CD14-positive monocyte (primary cell): ENCODE data around the gene SLC45A3. TPM values are rescaled to one million over a fixed set of nuclear protein-coding genes. Genes with fewer than 3 reads are reported as not detected.

Experiments
- DNase-seq, 3 donors: peaks; one replicate each; pipeline ENCODE4 v3.0.0-alpha.2; 2011 to 2022
- H2AFZ ChIP-seq: 2 replicates; pipeline ENCODE4 v1.6.0; 2012; ENCODE audit warnings: mild to moderate bottlenecking, low read depth, low read length, inconsistent platforms; ENCODE audit not compliant: insufficient read depth, poor library complexity, severe bottlenecking
- H3K27ac ChIP-seq, 2 donors: 1 replicate in 1 of 2; 2 replicates in 1 of 2; pipeline ENCODE4 v1.5.1; 2012 to 2013; ENCODE audit warnings: low read length in 2 of 2, control low read depth in 1 of 2, inconsistent platforms in 1 of 2, low read depth in 1 of 2, mild to moderate bottlenecking in 1 of 2
- H3K27me3 ChIP-seq, 2 donors: one replicate each; pipeline versions ENCODE4 v1.6.0 to v1.6.1; 2011 to 2013; ENCODE audit warnings: low read length in 2 of 2; ENCODE audit not compliant: control insufficient read depth in 2 of 2, insufficient read depth in 2 of 2
- H3K36me3 ChIP-seq, 2 donors: replicated peaks in 1 of 2; 1 replicate in 1 of 2; 2 replicates in 1 of 2; pipeline versions ENCODE4 v1.5.1 to v1.6.1; 2012 to 2013; ENCODE audit warnings: low read length in 2 of 2, control low read depth in 1 of 2, inconsistent platforms in 1 of 2, mild to moderate bottlenecking in 1 of 2; ENCODE audit not compliant: insufficient read depth in 2 of 2, control insufficient read depth in 1 of 2
- H3K4me1 ChIP-seq, 2 donors: 1 replicate in 1 of 2; 2 replicates in 1 of 2; pipeline versions ENCODE4 v1.5.1 to v1.6.1; 2012 to 2013; ENCODE audit warnings: low read length in 2 of 2, control low read depth in 1 of 2, inconsistent platforms in 1 of 2, mild to moderate bottlenecking in 1 of 2, moderate library complexity in 1 of 2; ENCODE audit not compliant: insufficient read depth in 2 of 2, control insufficient read depth in 1 of 2
- H3K4me2 ChIP-seq: replicated peaks from 2 replicates; pipeline ENCODE3; 2012; ENCODE audit warnings: low read length, moderate library complexity, mild to moderate bottlenecking; ENCODE audit not compliant: poor library complexity, severe bottlenecking; ENCODE audit errors: extremely low read depth
- H3K4me3 ChIP-seq, 3 experiments: fragments of 200-600 bp in 1 of 3; sonication (generic) in 1 of 3; replicated peaks in 1 of 3; 1 replicate in 2 of 3; 2 replicates in 1 of 3; pipeline ENCODE4 v1.5.1; 2011 to 2013; ENCODE audit warnings: low read length in 3 of 3, mild to moderate bottlenecking in 3 of 3, control low read depth in 2 of 3, low read depth in 2 of 3, inconsistent platforms in 1 of 3, moderate library complexity in 1 of 3
- H3K79me2 ChIP-seq: 2 replicates; pipeline ENCODE4 v1.6.0; 2012; ENCODE audit warnings: mild to moderate bottlenecking, control low read depth, inconsistent platforms, low read length, moderate library complexity; ENCODE audit not compliant: insufficient read depth
- H3K9ac ChIP-seq: 2 replicates; pipeline ENCODE4 v1.6.0; 2017; ENCODE audit warnings: low read length, mild to moderate bottlenecking; ENCODE audit not compliant: insufficient read depth, poor library complexity, severe bottlenecking
- H3K9me3 ChIP-seq, 2 donors: replicated peaks in 1 of 2; 1 replicate in 1 of 2; 2 replicates in 1 of 2; pipeline versions ENCODE4 v1.5.1 to v1.6.1; 2012 to 2013; ENCODE audit warnings: low read length in 2 of 2, control low read depth in 1 of 2; ENCODE audit not compliant: control insufficient read depth in 1 of 2, insufficient read depth in 1 of 2
- H4K20me1 ChIP-seq: 2 replicates; pipeline ENCODE4 v1.6.0; 2012; ENCODE audit warnings: mild to moderate bottlenecking, low read length, control low read depth, moderate library complexity; ENCODE audit not compliant: insufficient read depth
- H3K27ac Mint-ChIP-seq, 7 donors: one replicate each; pipeline ENCODE4 v1.8.0; 2020; ENCODE audit warnings: mild to moderate bottlenecking in 7 of 7, mixed read lengths in 7 of 7, moderate library complexity in 6 of 7, inconsistent platforms in 2 of 7
- H3K27me3 Mint-ChIP-seq, 3 donors: one replicate each; pipeline ENCODE4 v1.8.0; 2021 to 2022; ENCODE audit warnings: low read depth in 3 of 3, mild to moderate bottlenecking in 3 of 3, mixed read lengths in 3 of 3, moderate library complexity in 3 of 3, inconsistent platforms in 1 of 3
- H3K36me3 Mint-ChIP-seq, 2 donors: one replicate each; pipeline ENCODE4 v1.8.0; 2020; ENCODE audit warnings: mixed read lengths in 2 of 2, inconsistent platforms in 1 of 2, mild to moderate bottlenecking in 1 of 2
- H3K4me1 Mint-ChIP-seq: one replicate; pipeline ENCODE4 v1.8.0; 2020; ENCODE audit warnings: mild to moderate bottlenecking, mixed read lengths
- H3K4me3 Mint-ChIP-seq, 2 donors: one replicate each; pipeline ENCODE4 v1.8.0; 2020; ENCODE audit warnings: mild to moderate bottlenecking in 2 of 2, mixed read lengths in 2 of 2, moderate library complexity in 1 of 2
- H3K9me3 Mint-ChIP-seq, 7 donors: one replicate each; pipeline ENCODE4 v1.8.0; 2020 to 2022; ENCODE audit warnings: mixed read lengths in 7 of 7, mild to moderate bottlenecking in 6 of 7, moderate library complexity in 6 of 7, inconsistent platforms in 2 of 7
- WGBS: methylation state at CpG from one replicate; pipeline ENCODE4 v1.1.5; 2013; ENCODE audit warnings: missing lambda C conversion rate; ENCODE audit not compliant: insufficient coverage; 5-methylcytosine and 5-hydroxymethylcytosine counted together
- intact Hi-C, 2 donors: fragments of 100-400 bp; cut with micrococcal nuclease; formaldehyde crosslinking; loops; one replicate each; pipeline versions ENCODE4 v1.15.0 to v1.15.1; 2023
- polyA plus RNA-seq, 3 donors: library from polyadenylated mRNA; depleted of rRNA in 1 of 3; unstranded in 2 of 3; stranded (reverse) in 1 of 3; fragments of 300-500 nt in 2 of 3; fragments of >200 nt in 1 of 3; fragmentation: Illumina TruSeq in 2 of 3; gene quantifications; 1 replicate in 2 of 3; 2 replicates in 1 of 3; pipeline ENCODE4 v1.2.3, GENCODE V29; 2012 to 2021
- TF ChIP-seq, protein P1 (sequence below): fragments of 200-600 bp; IDR thresholded peaks from one replicate; pipeline ENCODE4 v1.8.0; 2022; ENCODE audit warnings: antibody characterized with exemption, mild to moderate bottlenecking

SLC45A3 gene
- polyA plus RNA-seq, 3 donors: 0.11 to 0.61 TPM; not detected in 1

DNA sequence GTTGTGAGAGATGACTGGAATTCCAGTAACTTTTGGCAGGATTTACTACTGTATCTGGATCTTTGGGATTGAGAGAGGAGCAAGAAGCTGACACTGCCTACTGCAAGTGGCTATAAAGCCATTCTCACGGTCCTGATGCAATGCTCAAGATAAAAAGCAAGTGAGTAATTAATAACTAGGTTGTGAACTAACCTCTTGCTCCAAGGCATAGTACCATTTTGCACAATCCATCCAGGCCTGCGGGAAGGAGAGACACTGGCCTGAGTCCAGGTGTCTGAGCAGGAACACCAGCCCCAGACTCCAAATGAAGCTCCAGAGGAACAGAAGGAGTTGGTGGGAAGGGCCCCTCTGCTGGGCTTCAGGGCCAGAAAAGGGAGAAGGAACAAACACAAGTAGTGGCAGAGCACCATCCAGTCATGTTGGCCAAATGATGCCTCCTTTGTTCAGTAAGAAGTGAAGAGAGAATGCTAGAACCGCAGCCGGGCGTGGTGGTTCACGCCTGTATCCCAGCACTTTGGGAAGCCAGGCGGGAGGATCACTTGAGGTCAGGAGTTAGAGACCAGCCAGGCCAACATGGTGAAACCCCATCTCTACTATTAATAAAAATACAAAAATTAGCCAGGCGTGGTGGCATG is 9.9 kb upstream of the SLC45A3 start:
- no peaks in the 10 kb centered on the region for H3K27me3 ChIP-seq
- no peak overlapping the region for H3K4me3 ChIP-seq
- H3K27ac ChIP-seq: no peak overlapping the region
- WGBS: 100% methylated on average over 1 of the region's 8 CpGs
- H3K79me2 ChIP-seq: no peaks in the 10 kb centered on the region
- no peaks in the 10 kb centered on the region for H4K20me1 ChIP-seq
- H3K36me3 Mint-ChIP-seq: no peaks in the 10 kb centered on the region
- peaks cover 1 to 7% (median 3%) of the 10 kb centered on the region in 3 donors for H3K27me3 Mint-ChIP-seq
- no peak overlapping the region for H3K9ac ChIP-seq
- TF ChIP-seq, protein P1, sequence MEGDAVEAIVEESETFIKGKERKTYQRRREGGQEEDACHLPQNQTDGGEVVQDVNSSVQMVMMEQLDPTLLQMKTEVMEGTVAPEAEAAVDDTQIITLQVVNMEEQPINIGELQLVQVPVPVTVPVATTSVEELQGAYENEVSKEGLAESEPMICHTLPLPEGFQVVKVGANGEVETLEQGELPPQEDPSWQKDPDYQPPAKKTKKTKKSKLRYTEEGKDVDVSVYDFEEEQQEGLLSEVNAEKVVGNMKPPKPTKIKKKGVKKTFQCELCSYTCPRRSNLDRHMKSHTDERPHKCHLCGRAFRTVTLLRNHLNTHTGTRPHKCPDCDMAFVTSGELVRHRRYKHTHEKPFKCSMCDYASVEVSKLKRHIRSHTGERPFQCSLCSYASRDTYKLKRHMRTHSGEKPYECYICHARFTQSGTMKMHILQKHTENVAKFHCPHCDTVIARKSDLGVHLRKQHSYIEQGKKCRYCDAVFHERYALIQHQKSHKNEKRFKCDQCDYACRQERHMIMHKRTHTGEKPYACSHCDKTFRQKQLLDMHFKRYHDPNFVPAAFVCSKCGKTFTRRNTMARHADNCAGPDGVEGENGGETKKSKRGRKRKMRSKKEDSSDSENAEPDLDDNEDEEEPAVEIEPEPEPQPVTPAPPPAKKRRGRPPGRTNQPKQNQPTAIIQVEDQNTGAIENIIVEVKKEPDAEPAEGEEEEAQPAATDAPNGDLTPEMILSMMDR: no peak
- peaks cover 6% of the 10 kb centered on the region for H3K4me1 Mint-ChIP-seq
- no peak overlapping the region for H3K27ac Mint-ChIP-seq
- DNase-seq: no peak
- no peak overlapping the region for H2AFZ ChIP-seq
- no peaks in the 10 kb centered on the region for H3K9me3 Mint-ChIP-seq
- H3K36me3 ChIP-seq: no peaks in the 10 kb centered on the region
- H3K4me1 ChIP-seq: no peaks in the 10 kb centered on the region
- intact Hi-C loops: no loop called here
- no peaks in the 10 kb centered on the region for H3K9me3 ChIP-seq
- H3K4me3 Mint-ChIP-seq: no peak overlapping the region
- H3K4me2 ChIP-seq: no peak overlapping the region

- H4K20me1 ChIP-seq: no peaks in the 10 kb centered on the region
- no peaks in the 10 kb centered on the region for H3K9me3 ChIP-seq
- 96% methylated on average over 2 of the region's 5 CpGs for WGBS
- intact Hi-C loops: no loop called here
- no peak for DNase-seq
- no peak overlapping the region for H2AFZ ChIP-seq
- H3K27me3 Mint-ChIP-seq: peaks cover 0 to 7% (median 4%) of the 10 kb centered on the region in 3 donors
- H3K27me3 ChIP-seq: no peaks in the 10 kb centered on the region
- H3K36me3 ChIP-seq: no peaks in the 10 kb centered on the region
- H3K36me3 Mint-ChIP-seq: no peaks in the 10 kb centered on the region
- no peak overlapping the region for H3K27ac ChIP-seq
- H3K4me2 ChIP-seq: no peak overlapping the region
- H3K9ac ChIP-seq: no peak overlapping the region
- H3K79me2 ChIP-seq: no peaks in the 10 kb centered on the region
- TF ChIP-seq, protein P1: no peak
- H3K4me3 Mint-ChIP-seq: no peak overlapping the region
- H3K4me3 ChIP-seq: no peak overlapping the region
- no peaks in the 10 kb centered on the region for H3K9me3 Mint-ChIP-seq
- no peak overlapping the region for H3K27ac Mint-ChIP-seq
- peaks cover 6% of the 10 kb centered on the region for H3K4me1 Mint-ChIP-seq
- H3K4me1 ChIP-seq: no peaks in the 10 kb centered on the region
These were observed 9.2 kb upstream of the SLC45A3 start for GRCh38 chr1:205689479-205689878.
